ENCODE data around the gene FANCL. TPM values are rescaled to one million over a fixed set of nuclear protein-coding genes. Genes with fewer than 3 reads are reported as not detected.
"Not testable (repeated sequence)": the region's sequence is repeated elsewhere in the genome, so short reads cannot be mapped to it uniquely, and the experiment has no call there.

The FANCL gene
- total RNA-seq, 1 experiment from 2014 or later, result 25.7 TPM

DNA sequence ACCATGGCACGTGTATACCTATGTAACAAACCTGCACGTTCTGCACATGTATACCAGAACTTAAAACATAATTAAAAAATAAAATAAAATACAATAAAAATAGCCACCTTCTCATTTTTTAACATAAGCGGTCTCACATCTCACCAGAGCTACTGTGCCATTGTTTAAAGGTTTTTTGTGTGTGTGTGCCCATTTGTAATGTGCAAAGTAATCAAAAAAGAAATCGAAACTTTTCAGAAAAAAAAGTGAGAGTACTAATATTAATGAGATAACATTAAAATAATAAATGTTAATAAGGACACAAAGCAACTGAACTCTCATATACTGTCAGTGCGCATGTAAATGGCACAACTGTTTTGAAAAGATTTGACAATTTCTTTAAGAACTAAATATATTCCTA, 60.5 kb downstream of the FANCL start:
- ChIA-PET CTCF (no interaction called here), POLR2A (no interaction called here)
- H3K36me3 ChIP-seq (ENCODE audit: control insufficient read depth, insufficient read depth, low read length), result no peaks in the 10 kb centered on the region; the same call in 1 of the 2 replicates
- H3K27ac ChIP-seq (ENCODE audit: low read length), result no peak overlapping the region
- in situ Hi-C loops (cut with HindIII; ENCODE audit: low pct_unique_long_range_greater_than_20kb, low sequenced_read_pairs) (no loop called here), intact Hi-C loops (cut with micrococcal nuclease; ENCODE audit: unreplicated experiment) (no loop called here)
- ATAC-seq (no peak), DNase-seq (ENCODE audit: low read depth, low spot score) (no peak)
- H3K27me3 ChIP-seq (ENCODE audit: control insufficient read depth, insufficient read depth, low read length), result no peaks in the 10 kb centered on the region
- no peaks in the 10 kb centered on the region for H3K4me1 ChIP-seq (ENCODE audit: control insufficient read depth, insufficient read depth, low read length)
- TF ChIP-seq TCF7L2 (IDR thresholded peaks at IDR 0.05; ENCODE audit: low read depth, low read length) (no peak), REST (IDR thresholded peaks at IDR 0.05; ENCODE audit: insufficient read depth in 1 of 2, low read depth in 2 of 2, low read length in 1 of 2) (no peak), SIN3A (IDR thresholded peaks at IDR 0.05; ENCODE audit: borderline replicate concordance, insufficient read depth, low read depth, low read length) (no peak), CTCF (IDR thresholded peaks at IDR 0.05) (no peak), POLR2AphosphoS5 (IDR thresholded peaks at IDR 0.05; ENCODE audit: low read depth, low read length) (no peak)
- BruUV-seq (replicated peaks), result no TSS peak
- no peak overlapping the region for H3K4me3 ChIP-seq (ENCODE audit: low read depth in 2 of 2, low read length in 2 of 2)
- no peaks in the 10 kb centered on the region for H3K9me3 ChIP-seq (ENCODE audit: control insufficient read depth, insufficient read depth, low read depth, low read length)

DNA sequence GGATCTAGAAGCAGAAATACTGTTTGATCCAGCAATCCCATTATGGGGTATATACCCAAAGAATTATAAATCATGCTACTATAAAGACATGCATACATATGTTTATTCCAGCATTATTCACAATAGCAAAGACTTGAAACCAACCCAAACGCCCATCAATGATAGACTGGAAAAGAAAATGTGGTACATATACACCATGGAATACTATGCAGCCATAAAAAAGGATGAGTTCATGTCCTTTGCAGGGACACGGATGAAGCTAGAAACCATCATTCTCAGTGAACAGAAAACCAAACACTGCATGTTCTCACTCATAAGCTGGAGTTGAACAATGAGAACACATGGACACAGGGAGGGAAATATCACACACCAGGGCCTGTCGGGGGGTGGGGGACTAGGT, 61.0 kb downstream of the FANCL start:
- POLR2A ChIA-PET; H3K9me3 ChIP-seq (ENCODE audit: control insufficient read depth, insufficient read depth, low read depth, low read length); H3K4me3 ChIP-seq (ENCODE audit: low read depth in 2 of 2, low read length in 2 of 2); CTCF ChIA-PET; ATAC-seq; H3K4me1 ChIP-seq (ENCODE audit: control insufficient read depth, insufficient read depth, low read length); in situ Hi-C loops (cut with HindIII; ENCODE audit: low pct_unique_long_range_greater_than_20kb, low sequenced_read_pairs); BruUV-seq (replicated peaks); H3K27ac ChIP-seq (ENCODE audit: low read length); H3K36me3 ChIP-seq (ENCODE audit: control insufficient read depth, insufficient read depth, low read length); H3K27me3 ChIP-seq (ENCODE audit: control insufficient read depth, insufficient read depth, low read length); DNase-seq (ENCODE audit: low read depth, low spot score); intact Hi-C loops (cut with micrococcal nuclease; ENCODE audit: unreplicated experiment): not testable (repeated sequence)

GRCh38 chr2:58177187-58177586, 63.9 kb downstream of the FANCL start:
- H3K4me3 ChIP-seq (ENCODE audit: low read depth in 2 of 2, low read length in 2 of 2); ATAC-seq; intact Hi-C loops (cut with micrococcal nuclease; ENCODE audit: unreplicated experiment); DNase-seq (ENCODE audit: low read depth, low spot score); H3K4me1 ChIP-seq (ENCODE audit: control insufficient read depth, insufficient read depth, low read length); H3K9me3 ChIP-seq (ENCODE audit: control insufficient read depth, insufficient read depth, low read depth, low read length); POLR2A ChIA-PET; CTCF ChIA-PET; H3K27ac ChIP-seq (ENCODE audit: low read length); H3K36me3 ChIP-seq (ENCODE audit: control insufficient read depth, insufficient read depth, low read length); BruUV-seq (replicated peaks); H3K27me3 ChIP-seq (ENCODE audit: control insufficient read depth, insufficient read depth, low read length); in situ Hi-C loops (cut with HindIII; ENCODE audit: low pct_unique_long_range_greater_than_20kb, low sequenced_read_pairs): not testable (repeated sequence)

DNA sequence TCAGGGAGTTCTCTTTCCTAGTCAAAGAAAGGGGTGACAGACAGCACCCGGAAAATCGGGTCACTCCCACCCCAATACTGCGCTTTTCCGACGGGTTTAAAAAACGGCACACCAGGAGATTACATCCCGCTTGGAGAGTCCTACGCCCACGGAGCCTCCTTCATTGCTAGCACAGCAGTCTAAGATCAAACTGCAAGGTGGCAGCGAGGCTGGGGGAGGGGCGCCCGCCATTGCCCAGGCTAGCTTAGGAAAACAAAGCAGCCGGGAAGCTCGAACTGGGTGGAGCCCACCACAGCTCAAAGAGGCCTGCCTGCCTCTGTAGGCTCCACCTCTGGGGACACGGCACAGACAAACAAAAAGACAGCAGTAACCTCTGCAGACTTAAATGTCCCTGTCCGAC, 69.3 kb downstream of the FANCL start:
- ATAC-seq; H3K27me3 ChIP-seq (ENCODE audit: control insufficient read depth, insufficient read depth, low read length); CTCF ChIA-PET: not testable (repeated sequence)

GRCh38 chr2:58170334-58170933, 70.7 kb downstream of the FANCL start:
- H3K27ac ChIP-seq (ENCODE audit: low read length); H3K4me3 ChIP-seq (ENCODE audit: low read depth in 2 of 2, low read length in 2 of 2); intact Hi-C loops (cut with micrococcal nuclease; ENCODE audit: unreplicated experiment); POLR2A ChIA-PET; ATAC-seq; H3K27me3 ChIP-seq (ENCODE audit: control insufficient read depth, insufficient read depth, low read length); DNase-seq (ENCODE audit: low read depth, low spot score); H3K9me3 ChIP-seq (ENCODE audit: control insufficient read depth, insufficient read depth, low read depth, low read length); BruUV-seq (replicated peaks); H3K4me1 ChIP-seq (ENCODE audit: control insufficient read depth, insufficient read depth, low read length); in situ Hi-C loops (cut with HindIII; ENCODE audit: low pct_unique_long_range_greater_than_20kb, low sequenced_read_pairs); H3K36me3 ChIP-seq (ENCODE audit: control insufficient read depth, insufficient read depth, low read length): not testable (repeated sequence)
- CTCF ChIA-PET, result interaction anchor here (0.7 kb wide), 1 partner anchor 11 kb away, joined by 5 read pairs; no protein-coding TSS in a partner anchor

More for the DNA sequence above, 69.3 kb downstream of the FANCL start:
- in situ Hi-C loops (cut with HindIII; ENCODE audit: low pct_unique_long_range_greater_than_20kb, low sequenced_read_pairs); H3K36me3 ChIP-seq (ENCODE audit: control insufficient read depth, insufficient read depth, low read length); H3K9me3 ChIP-seq (ENCODE audit: control insufficient read depth, insufficient read depth, low read depth, low read length); DNase-seq (ENCODE audit: low read depth, low spot score); POLR2A ChIA-PET; H3K4me3 ChIP-seq (ENCODE audit: low read depth in 2 of 2, low read length in 2 of 2); H3K27ac ChIP-seq (ENCODE audit: low read length); H3K4me1 ChIP-seq (ENCODE audit: control insufficient read depth, insufficient read depth, low read length); intact Hi-C loops (cut with micrococcal nuclease; ENCODE audit: unreplicated experiment); BruUV-seq (replicated peaks): not testable (repeated sequence)
